Prostate gland (tissue), 2 donors: Measurements from ENCODE around the gene TMEM88. TPM values are rescaled to one million over a fixed set of nuclear protein-coding genes. Genes with fewer than 3 reads are reported as not detected.

ENCODE experiments used
- DNase-seq: peaks from one replicate; pipeline ENCODE4 v3.0.0-alpha.2; 2019; ENCODE audit warnings: low spot score
- H3K27ac ChIP-seq, 2 donors: fragments of 200-600 bp; sonication (generic); 2 replicates each; pipeline ENCODE4 v1.5.1; 2017 to 2019
- H3K27me3 ChIP-seq: fragments of 200-600 bp; sonication (generic); replicated peaks from 2 replicates; pipeline ENCODE4 v1.5.1; 2019; ENCODE audit not compliant: insufficient read depth
- H3K36me3 ChIP-seq, 2 donors: fragments of 200-600 bp; sonication (generic); 1 replicate in 1 of 2; 2 replicates in 1 of 2; pipeline versions ENCODE4 v1.5.1 to v1.8.1; 2017 to 2019
- H3K4me1 ChIP-seq: fragments of 200-600 bp; sonication (generic); replicated peaks from 2 replicates; pipeline ENCODE4 v1.5.1; 2019
- H3K4me3 ChIP-seq, 2 donors: fragments of 200-600 bp; sonication (generic); 2 replicates each; pipeline ENCODE4 v1.5.1; 2017 to 2019
- H3K9me3 ChIP-seq: fragments of 200-600 bp; sonication (generic); 2 replicates; pipeline ENCODE4 v1.5.1; 2017
- POLR2A ChIP-seq: fragments of 450-650 bp; IDR thresholded peaks from one replicate; pipeline ENCODE4 v1.6.1; 2016; ENCODE audit warnings: antibody characterized with exemption, mild to moderate bottlenecking
- POLR2AphosphoS5 ChIP-seq: sonication (generic); formaldehyde crosslinking; IDR thresholded peaks from one replicate; pipeline ENCODE4 v1.6.1; 2017; ENCODE audit warnings: antibody characterized with exemption
- WGBS: methylation state at CpG from one replicate; pipeline ENCODE4 v1.1.5; 2018; 5-methylcytosine and 5-hydroxymethylcytosine counted together
- intact Hi-C: fragments of 100-400 bp; cut with DNase I; formaldehyde crosslinking; loops from one replicate; pipeline ENCODE4 v1.14.2; 2022
- total RNA-seq, 2 donors: library from RNA; depleted of rRNA; stranded (reverse); fragments of >200 nt; gene quantifications; one replicate each; pipeline ENCODE4 v1.1.0, GENCODE V29; 2016
- TF ChIP-seq, protein P1 (sequence below), 4 experiments: fragments of 200-600 bp in 2 of 4; fragments of 450-650 bp in 2 of 4; sonication (generic) in 2 of 4; IDR thresholded peaks; 1 replicate in 3 of 4; 2 replicates in 1 of 4; pipeline ENCODE4 v1.5.1; 2016 to 2019; ENCODE audit warnings: antibody characterized with exemption in 4 of 4, mild to moderate bottlenecking in 2 of 4, moderate library complexity in 2 of 4

TMEM88 gene
- total RNA-seq, 2 donors from 2014 or later = 11.1 to 15.7 TPM

DNA sequence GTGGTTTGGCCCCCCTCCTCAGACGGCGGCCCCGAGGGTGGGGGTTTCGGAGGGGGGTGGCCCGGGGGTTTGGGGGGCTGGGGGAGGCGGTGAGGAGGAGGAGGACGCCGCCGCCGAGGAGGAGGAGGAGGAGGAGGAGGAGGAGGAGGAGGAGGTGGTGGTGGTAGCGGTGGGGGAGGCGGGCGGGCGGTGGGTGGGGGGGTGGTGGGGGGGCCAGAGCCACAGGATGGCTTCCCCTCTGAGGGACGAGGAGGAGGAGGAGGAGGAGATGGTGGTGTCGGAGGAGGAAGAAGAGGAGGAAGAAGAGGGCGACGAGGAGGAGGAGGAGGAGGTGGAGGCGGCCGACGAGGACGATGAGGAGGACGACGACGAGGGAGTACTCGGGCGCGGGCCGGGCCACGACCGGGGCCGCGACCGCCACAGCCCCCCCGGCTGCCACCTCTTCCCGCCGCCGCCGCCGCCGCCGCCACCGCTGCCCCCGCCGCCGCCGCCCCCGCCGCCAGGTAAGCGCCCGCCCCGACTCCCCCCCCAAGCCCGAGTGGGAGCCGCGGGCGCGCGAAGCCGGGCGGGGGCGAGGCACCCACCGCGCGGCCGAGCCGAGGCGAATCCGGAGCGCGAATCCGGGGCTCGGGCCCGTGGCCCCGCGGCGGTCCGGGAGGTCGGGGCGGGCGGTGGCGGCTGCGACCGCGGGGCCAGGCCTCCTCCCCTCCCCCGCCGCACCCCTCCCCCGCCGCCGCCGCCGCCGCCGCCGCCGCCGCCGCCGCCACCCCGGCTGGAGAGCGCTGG lies 29.9 kb downstream of the TMEM88 start:
- no peaks in the 10 kb centered on the region for H3K9me3 ChIP-seq
- H3K4me1 ChIP-seq = peaks cover 24% of the 10 kb centered on the region
- intact Hi-C loops = no loop called here
- no peak for DNase-seq
- peak overlapping the region; percentile 77 to 90 for H3K4me3 ChIP-seq
- H3K27me3 ChIP-seq = no peaks in the 10 kb centered on the region
- TF ChIP-seq POLR2AphosphoS5 = no peak
- no peak for TF ChIP-seq POLR2A
- TF ChIP-seq, protein P1, sequence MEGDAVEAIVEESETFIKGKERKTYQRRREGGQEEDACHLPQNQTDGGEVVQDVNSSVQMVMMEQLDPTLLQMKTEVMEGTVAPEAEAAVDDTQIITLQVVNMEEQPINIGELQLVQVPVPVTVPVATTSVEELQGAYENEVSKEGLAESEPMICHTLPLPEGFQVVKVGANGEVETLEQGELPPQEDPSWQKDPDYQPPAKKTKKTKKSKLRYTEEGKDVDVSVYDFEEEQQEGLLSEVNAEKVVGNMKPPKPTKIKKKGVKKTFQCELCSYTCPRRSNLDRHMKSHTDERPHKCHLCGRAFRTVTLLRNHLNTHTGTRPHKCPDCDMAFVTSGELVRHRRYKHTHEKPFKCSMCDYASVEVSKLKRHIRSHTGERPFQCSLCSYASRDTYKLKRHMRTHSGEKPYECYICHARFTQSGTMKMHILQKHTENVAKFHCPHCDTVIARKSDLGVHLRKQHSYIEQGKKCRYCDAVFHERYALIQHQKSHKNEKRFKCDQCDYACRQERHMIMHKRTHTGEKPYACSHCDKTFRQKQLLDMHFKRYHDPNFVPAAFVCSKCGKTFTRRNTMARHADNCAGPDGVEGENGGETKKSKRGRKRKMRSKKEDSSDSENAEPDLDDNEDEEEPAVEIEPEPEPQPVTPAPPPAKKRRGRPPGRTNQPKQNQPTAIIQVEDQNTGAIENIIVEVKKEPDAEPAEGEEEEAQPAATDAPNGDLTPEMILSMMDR (IDR thresholded peaks at IDR 0.05) = no peak
- peak overlapping the region; percentile 97 to 99 for H3K27ac ChIP-seq
- H3K36me3 ChIP-seq = no peaks in the 10 kb centered on the region
- WGBS = under 1% methylated on average over 66 of the region's 100 CpGs

GRCh38 chr17:7885367-7886226 lies 30.7 kb downstream of the TMEM88 start:
- Histone ChIP-seq H3K9me3 (no peaks in the 10 kb centered on the region), H3K27ac (peak overlapping the region; percentile 97 to 99), H3K36me3 (no peaks in the 10 kb centered on the region), H3K4me1 (peaks cover 26% of the 10 kb centered on the region), H3K4me3 (peak overlapping the region; percentile 77 to 90), H3K27me3 (no peaks in the 10 kb centered on the region)
- DNase-seq = peak; percentile 31
- intact Hi-C loops = no loop called here
- no peak for TF ChIP-seq POLR2AphosphoS5
- TF ChIP-seq, protein P1 (IDR thresholded peaks at IDR 0.05) = no peak
- peak; percentile 51 for TF ChIP-seq POLR2A
- under 1% methylated on average over 54 of the region's 64 CpGs for WGBS

GRCh38 chr17:7886227-7887037 lies 31.6 kb downstream of the TMEM88 start:
- 2% methylated on average over 30 of the region's 30 CpGs for WGBS
- intact Hi-C loops = no loop called here
- H3K27me3 ChIP-seq = no peaks in the 10 kb centered on the region

DNA sequence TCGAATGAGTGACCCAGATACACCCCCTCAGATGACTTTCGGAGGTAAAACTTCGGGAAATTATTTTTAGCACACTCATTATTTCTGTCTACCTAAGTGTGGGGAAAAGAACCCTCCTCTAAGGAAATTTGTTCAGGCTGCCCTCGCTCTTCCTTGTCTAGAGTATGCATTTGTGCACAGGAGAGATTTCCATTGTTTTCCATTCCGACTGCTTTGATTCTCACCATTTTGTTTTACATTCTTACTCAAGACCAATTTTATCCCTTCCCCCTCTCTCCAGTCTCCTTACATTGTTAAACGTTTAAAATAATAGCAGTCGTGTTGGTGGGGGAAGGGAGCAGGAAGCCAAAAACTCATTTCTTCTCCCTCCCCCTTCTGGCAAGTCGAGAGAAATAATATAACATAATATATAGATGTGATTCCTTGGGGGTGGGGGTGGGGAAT lies 32.2 kb downstream of the TMEM88 start:
- intact Hi-C loops = no loop called here
- Histone ChIP-seq H3K27ac (peak overlapping the region; percentile 97 to 99), H3K4me3 (peak overlapping the region; percentile 77 to 90), H3K9me3 (no peaks in the 10 kb centered on the region), H3K27me3 (no peaks in the 10 kb centered on the region), H3K36me3 (peaks cover 5 to 7% of the 10 kb centered on the region in 2 donors), H3K4me1 (peaks cover 19% of the 10 kb centered on the region)
- 1% methylated on average over 8 of the region's 8 CpGs for WGBS
- TF ChIP-seq POLR2A = no peak
- no peak for TF ChIP-seq POLR2AphosphoS5
- TF ChIP-seq, protein P1 (IDR thresholded peaks at IDR 0.05) = no peak
- DNase-seq = no peak

More at GRCh38 chr17:7886227-7887037, 31.6 kb downstream of the TMEM88 start:
- Histone ChIP-seq H3K36me3 (peaks cover 5 to 7% of the 10 kb centered on the region in 2 donors), H3K27ac (peak overlapping the region; percentile 97 to 99), H3K4me1 (peaks cover 21% of the 10 kb centered on the region), H3K4me3 (peak overlapping the region; percentile 77 to 90), H3K9me3 (no peaks in the 10 kb centered on the region)
- peak; percentile 15 for TF ChIP-seq POLR2A
- TF ChIP-seq, protein P1 (IDR thresholded peaks at IDR 0.05) = peak in 1 of 4 experiments; percentile 15
- peak; percentile 5 for TF ChIP-seq POLR2AphosphoS5
- peak; percentile 68 for DNase-seq
